ENCODE data around the gene MBNL1. TPM values are rescaled to one million over a fixed set of nuclear protein-coding genes. Genes with fewer than 3 reads are reported as not detected.

Gene MBNL1
- total and polyA plus RNA-seq, 2 of the 13 experiments (the other 11 are each of a cell fraction or from before 2014, with no cell fraction given), result 27.1 to 55.4 TPM

GRCh38 chr3:152254041-152254440 lies 14.7 kb upstream of the MBNL1 start (continued):
- no peak for TF ChIP-seq WIZ (CRISPR knock-in tag; IDR thresholded peaks at IDR 0.05)
- TF ChIP-seq RFXAP (CRISPR knock-in tag; IDR thresholded peaks at IDR 0.05; ENCODE audit: borderline replicate concordance), result no peak

GRCh38 chr3:152255290-152255689 lies 13.4 kb upstream of the MBNL1 start:
- H4K20me1 ChIP-seq (ENCODE audit: insufficient read depth, low read length), result no peaks in the 10 kb centered on the region
- ATAC-seq (no peak), DNase-seq (ENCODE audit: low spot score) (no peak), FAIRE-seq (no peak)
- no peak overlapping the region for H3K4me2 ChIP-seq (ENCODE audit: low read depth, low read length)
- H3K9ac ChIP-seq (ENCODE audit: insufficient read depth, low read depth, low read length), result no peak overlapping the region
- BruUV-seq (replicated peaks), result no TSS peak
- H3K9me3 ChIP-seq (ENCODE audit: low read length), result no peaks in the 10 kb centered on the region
- POLR2A ChIA-PET, result no interaction called here
- TF ChIP-seq PBX3 (CRISPR knock-in tag; IDR thresholded peaks at IDR 0.05; ENCODE audit: borderline replicate concordance) (no peak), ZNF30 (CRISPR knock-in tag; IDR thresholded peaks at IDR 0.05) (no peak)
- H3K79me2 ChIP-seq (ENCODE audit: insufficient read depth, low read length), result no peaks in the 10 kb centered on the region
- WGBS (ENCODE audit: low lambda C conversion rate), result 88% methylated on average over 1 of the region's 1 CpG
- no peaks in the 10 kb centered on the region for H3K36me3 ChIP-seq (replicated peaks in 1 of 2; ENCODE audit: control insufficient read depth in 1 of 2, insufficient read depth in 2 of 2, low read length in 2 of 2)
- H3K27ac ChIP-seq (ENCODE audit: extremely low read length, insufficient read depth, low read length), result no peak overlapping the region
- CTCF ChIA-PET (ENCODE audit: low intra/inter-chr PET ratio, low total read pairs), result no interaction called here
- in situ Hi-C loops (cut with HindIII; ENCODE audit: extremely low pct_ligation_motif_present, low pct_unique_long_range_greater_than_20kb), result no loop called here
- no peak overlapping the region for H2AFZ ChIP-seq (ENCODE audit: low read length)
- intact Hi-C loops (cut with micrococcal nuclease; ENCODE audit: unreplicated experiment), result no loop called here
- H3K27me3 ChIP-seq (ENCODE audit: control insufficient read depth in 1 of 2, insufficient read depth in 2 of 2, low read length in 2 of 2), result no peaks in the 10 kb centered on the region
- H3K4me1 ChIP-seq (ENCODE audit: insufficient read depth, low read length), result peaks cover 32% of the 10 kb centered on the region
- no peak overlapping the region for H3K4me3 ChIP-seq (replicated peaks in 1 of 3; ENCODE audit: insufficient read depth in 1 of 3, low read depth in 2 of 3, low read length in 3 of 3)

GRCh38 chr3:152256851-152257562 lies 11.7 kb upstream of the MBNL1 start:
- Histone ChIP-seq H3K27me3 (ENCODE audit: control insufficient read depth in 1 of 2, insufficient read depth in 2 of 2, low read length in 2 of 2) (no peaks in the 10 kb centered on the region), H3K36me3 (replicated peaks in 1 of 2; ENCODE audit: control insufficient read depth in 1 of 2, insufficient read depth in 2 of 2, low read length in 2 of 2) (no peaks in the 10 kb centered on the region), H3K9ac (ENCODE audit: insufficient read depth, low read depth, low read length) (no peak overlapping the region), H3K9me3 (ENCODE audit: low read length) (no peaks in the 10 kb centered on the region), H3K4me3 (replicated peaks in 1 of 3; ENCODE audit: insufficient read depth in 1 of 3, low read depth in 2 of 3, low read length in 3 of 3) (no peak overlapping the region), H4K20me1 (ENCODE audit: insufficient read depth, low read length) (no peaks in the 10 kb centered on the region), H2AFZ (ENCODE audit: low read length) (no peak overlapping the region), H3K4me1 (ENCODE audit: insufficient read depth, low read length) (peaks cover 35% of the 10 kb centered on the region), H3K27ac (ENCODE audit: extremely low read length, insufficient read depth, low read length) (no peak overlapping the region), H3K79me2 (ENCODE audit: insufficient read depth, low read length) (no peaks in the 10 kb centered on the region), H3K4me2 (ENCODE audit: low read depth, low read length) (no peak overlapping the region)
- intact Hi-C loops (cut with micrococcal nuclease; ENCODE audit: unreplicated experiment) (no loop called here), in situ Hi-C loops (cut with HindIII; ENCODE audit: extremely low pct_ligation_motif_present, low pct_unique_long_range_greater_than_20kb) (no loop called here)
- POLR2A ChIA-PET, result no interaction called here
- no peak for ATAC-seq
- no peak for DNase-seq (ENCODE audit: low spot score)
- CTCF ChIA-PET (ENCODE audit: low intra/inter-chr PET ratio, low total read pairs), result no interaction called here
- TF ChIP-seq ATF7 (IDR thresholded peaks at IDR 0.05), result peak; percentile 83
- TF ChIP-seq ATF7 (CRISPR knock-in tag; IDR thresholded peaks at IDR 0.05), result no peak
- no peak for TF ChIP-seq ZBTB7A (CRISPR knock-in tag; IDR thresholded peaks at IDR 0.05)
- BruUV-seq (replicated peaks), result no TSS peak
- 88% methylated on average over 5 of the region's 5 CpGs for WGBS (ENCODE audit: low lambda C conversion rate)
- no peak for FAIRE-seq
